Stimulated activated naive CD8-positive, alpha-beta T cell treated with anti-CD3 and anti-CD28 coated beads, Interleukin-15, Interleukin-2, amounts not matched to agents 100 U/mL and 50 U/mL, for 24 hours (primary cell): ENCODE data around the gene STAT3.
"Not testable (repeated sequence)": the region's sequence is repeated elsewhere in the genome, so short reads cannot be mapped to it uniquely, and the experiment has no call there.

Experiments
- ATAC-seq: fragments of 150-1000 bp; cut with Tn5 transposase; one replicate; pipeline ENCODE4 v1.10.0; 2021
- DNase-seq: peaks from one replicate; pipeline ENCODE4 v3.0.0; 2021

STAT3 gene

DNA sequence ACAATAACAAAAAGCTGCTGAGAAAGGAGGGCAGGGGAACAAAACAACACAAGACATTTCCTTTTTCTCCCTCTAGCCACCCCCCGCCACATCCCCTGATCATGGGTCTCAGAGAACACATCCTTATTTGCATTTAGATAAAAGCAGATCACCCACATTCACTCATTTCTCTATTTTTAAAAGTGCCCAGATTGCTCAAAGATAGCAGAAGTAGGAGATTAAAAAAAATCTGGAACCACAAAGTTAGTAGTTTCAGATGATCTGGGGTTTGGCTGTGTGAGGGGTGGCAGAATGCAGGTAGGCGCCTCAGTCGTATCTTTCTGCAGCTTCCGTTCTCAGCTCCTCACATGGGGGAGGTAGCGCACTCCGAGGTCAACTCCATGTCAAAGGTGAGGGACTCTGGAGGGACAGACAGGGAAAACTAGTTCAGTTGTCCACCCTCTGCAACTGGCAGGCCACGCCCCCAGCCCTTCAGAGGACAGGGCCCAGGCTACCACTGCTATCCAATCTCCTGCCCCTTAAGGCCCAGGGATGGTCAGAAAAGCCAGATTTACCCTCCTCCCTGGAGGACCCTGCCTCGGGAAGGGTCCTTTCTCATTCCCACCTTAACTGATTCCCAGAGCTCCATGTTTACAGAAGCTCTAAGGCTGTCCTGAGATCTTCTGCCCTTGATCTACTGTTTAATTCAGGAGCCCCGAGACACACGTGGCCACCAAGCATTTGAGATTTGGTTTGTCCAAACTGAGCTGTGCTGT lies 72.7 kb downstream of the STAT3 start:
- ATAC-seq = no peak
- DNase-seq = no peak

DNA sequence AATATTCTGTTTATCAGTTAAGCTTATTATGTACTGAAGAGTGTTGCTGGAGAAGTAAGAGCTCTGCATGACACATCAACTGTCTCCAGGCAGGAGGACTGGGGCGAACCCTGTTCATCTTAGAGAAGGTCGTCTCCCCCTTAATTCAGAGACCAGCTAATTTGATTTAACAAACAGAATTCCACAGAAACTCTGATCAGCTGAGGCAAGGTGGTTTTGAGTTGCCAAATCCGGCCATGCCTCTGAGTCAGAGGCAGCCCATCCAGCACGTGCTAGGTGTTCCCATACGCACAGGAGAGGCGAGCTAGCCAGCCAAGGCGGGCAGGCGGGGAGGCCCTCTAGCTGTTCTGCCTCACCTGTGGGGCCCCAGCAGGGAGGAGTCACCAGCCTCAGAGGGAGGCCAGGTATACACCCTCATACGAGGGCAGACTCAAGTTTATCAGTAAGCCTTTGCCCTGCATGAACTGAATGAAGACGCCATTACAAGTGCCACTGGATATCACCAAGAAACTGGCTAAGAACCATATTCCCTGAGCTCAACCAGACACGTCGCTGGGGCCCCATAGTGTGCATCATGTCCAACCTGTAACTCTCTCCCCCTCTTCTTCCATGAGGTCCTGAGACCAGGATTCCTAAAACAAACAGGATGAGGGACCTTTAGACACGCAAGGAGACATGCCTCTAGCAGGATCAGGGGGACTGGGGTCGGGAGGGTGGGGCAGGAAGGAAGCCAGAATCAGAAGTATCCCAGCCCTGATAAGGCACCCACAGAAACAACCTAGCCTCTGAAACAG lies 74.3 kb downstream of the STAT3 start:
- peak; percentile 44 for DNase-seq
- no peak for ATAC-seq

DNA sequence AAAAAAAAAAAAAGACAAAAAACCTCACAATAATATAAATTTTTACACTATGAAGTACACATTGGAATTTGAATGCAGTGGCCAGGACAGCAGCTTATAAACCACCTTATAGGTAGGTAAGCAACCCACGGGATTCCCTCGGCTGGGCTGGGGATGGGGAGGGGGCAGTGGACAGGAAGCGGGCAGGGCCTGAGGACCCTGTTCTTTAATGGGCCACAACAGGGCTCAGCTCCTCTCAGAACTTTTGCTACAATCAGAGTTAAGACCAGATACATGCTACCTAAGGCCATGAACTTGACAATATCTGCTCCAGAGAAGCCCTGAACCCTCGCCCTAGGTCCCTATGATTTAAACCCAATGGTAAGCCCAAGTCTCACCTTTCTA lies 74.9 kb downstream of the STAT3 start:
- ATAC-seq (no peak), DNase-seq (no peak)

DNA sequence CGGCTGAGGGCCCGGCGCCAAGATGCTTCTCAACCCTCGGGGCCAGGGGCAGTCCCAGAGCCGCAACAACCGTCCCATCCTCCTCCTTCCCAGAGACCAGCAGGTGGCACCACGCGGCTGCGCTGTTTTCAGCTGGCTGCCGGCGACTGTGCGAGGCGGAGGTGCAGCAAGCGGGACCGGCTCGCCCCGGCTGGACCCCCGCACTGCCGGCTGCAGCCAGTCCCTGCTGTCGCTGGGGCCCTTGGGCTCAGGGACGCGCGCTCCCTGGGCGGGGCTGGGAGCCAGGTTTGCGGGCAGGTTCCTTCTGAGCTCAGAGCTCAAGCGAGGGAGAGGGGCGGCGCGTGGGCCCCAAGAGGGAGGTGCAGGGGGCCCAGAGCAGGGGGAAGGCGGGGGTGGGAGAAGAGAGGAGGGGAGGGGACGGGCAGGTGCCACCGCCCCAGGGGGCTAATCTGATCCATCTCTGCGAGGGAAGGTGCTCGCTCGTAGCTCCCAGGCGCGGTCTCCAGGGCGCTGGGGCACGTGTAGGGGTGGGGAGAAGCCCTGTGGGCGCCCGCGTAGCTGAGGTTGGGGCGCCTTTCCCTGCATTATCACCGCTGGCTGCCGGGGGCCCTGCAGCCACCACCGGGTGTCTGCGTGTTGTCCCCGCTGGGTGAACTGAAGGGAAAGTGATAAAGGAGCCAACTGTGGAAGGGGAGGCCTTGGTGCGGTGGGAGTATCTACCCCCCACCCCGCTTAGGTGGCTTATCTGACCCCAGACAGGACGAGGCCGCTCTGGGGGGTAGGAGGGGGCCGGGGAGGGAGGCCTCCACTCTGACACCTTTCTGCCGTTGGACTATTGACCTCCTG lies 75.7 kb downstream of the STAT3 start:
- DNase-seq = peak; percentile 86
- peak; percentile 68 for ATAC-seq

DNA sequence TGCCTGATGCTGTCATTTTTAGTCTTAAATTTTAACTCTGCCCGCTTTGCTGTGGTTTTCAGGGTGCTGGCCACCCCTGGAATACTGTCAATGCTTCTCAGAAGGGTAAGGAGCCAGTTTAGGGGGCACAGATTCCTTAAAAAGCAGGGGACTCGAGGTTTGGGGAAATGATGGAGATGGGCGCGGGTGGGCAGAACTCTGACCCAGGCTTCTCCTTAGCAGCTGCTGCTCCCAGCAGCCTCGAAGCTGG lies 76.3 kb downstream of the STAT3 start:
- ATAC-seq (no peak), DNase-seq (no peak)

DNA sequence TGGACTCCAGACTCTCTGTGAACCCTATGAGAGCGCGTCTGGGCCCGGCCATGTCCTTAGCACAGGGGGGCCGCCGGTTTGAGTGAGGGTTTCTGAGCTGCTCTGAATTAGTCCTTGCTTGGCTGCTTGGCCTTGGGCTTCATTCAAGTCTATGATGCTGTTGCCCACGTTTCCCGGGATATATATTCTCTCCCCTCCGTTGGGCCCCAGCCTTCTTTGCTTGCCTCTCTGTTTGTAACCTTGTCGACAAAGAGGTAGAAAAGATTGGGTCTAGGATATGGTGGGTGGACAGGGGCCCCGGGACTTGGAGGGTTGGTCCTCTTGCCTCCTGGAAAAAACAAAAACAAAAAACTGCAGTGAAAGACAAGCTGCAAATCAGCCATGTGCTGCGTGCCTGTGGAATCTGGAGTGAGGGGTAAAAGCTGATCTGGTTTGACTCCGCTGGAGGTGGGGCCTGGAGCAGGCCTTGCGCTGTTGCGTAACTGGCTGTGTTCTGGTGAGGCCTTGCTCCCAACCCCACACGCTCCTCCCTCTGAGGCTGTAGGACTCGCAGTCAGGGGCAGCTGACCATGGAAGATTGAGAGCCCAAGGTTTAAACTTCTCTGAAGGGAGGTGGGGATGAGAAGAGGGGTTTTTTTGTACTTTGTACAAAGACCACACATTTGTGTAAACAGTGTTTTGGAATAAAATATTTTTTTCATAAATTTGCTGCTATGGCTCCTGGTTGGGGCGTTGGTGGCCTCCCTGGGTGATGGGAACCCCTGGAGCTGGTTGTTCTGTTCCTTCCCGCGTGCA lies 76.8 kb downstream of the STAT3 start:
- DNase-seq (no peak), ATAC-seq (no peak)

DNA sequence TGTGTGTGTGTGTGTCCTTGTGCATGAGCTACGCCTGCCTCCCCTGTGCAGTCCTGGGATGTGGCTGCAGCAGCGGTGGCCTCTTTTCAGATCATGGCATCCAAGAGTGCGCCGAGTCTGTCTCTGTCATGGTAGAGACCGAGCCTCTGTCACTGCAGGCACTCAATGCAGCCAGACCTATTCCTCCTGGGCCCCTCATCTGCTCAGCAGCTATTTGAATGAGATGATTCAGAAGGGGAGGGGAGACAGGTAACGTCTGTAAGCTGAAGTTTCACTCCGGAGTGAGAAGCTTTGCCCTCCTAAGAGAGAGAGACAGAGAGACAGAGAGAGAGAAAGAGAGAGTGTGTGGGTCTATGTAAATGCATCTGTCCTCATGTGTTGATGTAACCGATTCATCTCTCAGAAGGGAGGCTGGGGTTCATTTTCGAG lies 77.4 kb downstream of the STAT3 start:
- DNase-seq = no peak
- ATAC-seq = peak; percentile 20

DNA sequence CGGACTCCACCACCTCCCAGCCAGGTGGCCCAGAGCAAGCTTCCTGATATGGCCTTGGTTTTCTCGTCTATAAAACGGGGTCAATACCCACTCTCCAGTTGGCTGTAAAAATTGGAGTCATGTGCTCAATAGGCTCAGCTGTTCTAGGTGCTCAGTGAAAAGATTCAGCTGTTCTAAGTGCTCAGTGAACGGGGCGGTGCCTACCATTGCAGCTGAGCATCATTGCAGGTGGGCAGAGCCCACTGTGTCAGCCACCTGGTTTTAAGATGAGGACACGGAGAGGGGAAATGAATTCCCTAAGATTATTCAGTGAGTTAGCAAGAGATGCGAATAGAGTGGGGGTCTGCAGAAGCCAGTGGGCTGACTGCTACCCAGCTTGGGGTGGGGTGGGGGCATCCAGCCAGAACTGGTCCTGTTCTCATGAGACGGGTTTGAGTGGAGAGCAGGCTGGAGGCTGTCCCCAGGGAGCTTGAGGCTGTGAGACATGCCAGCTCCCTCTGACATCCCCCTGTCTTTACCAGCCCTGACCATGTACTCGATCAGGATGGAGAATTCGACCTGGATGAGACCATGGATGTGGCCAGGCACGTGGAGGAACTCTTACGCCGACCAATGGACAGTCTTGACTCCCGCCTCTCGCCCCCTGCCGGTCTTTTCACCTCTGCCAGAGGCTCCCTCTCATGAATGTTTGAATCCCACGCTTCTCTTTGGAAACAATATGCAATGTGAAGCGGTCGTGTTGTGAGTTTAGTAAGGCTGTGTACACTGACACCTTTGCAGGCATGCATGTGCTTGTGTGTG lies 78.1 kb downstream of the STAT3 start:
- DNase-seq (no peak), ATAC-seq (no peak)

DNA sequence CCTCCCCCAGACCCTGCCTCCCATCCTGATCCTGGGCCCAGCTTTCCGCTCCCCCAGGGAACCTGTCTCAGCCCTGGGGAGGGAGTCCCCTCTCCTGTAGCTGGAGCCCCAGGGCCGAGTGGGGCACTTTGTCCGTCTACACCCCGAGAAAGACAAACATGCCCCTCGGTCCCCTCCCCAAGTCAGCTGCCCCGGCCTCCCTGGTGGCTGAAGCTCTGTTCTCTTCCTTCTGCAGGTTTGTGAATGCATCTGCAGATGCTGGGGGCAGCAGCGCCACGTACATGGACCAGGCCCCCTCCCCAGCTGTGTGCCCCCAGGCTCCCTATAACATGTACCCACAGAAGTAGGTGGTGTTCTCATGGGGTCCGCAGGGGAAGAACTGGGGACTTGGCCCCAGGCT lies 79.1 kb downstream of the STAT3 start:
- ATAC-seq = no peak

DNA sequence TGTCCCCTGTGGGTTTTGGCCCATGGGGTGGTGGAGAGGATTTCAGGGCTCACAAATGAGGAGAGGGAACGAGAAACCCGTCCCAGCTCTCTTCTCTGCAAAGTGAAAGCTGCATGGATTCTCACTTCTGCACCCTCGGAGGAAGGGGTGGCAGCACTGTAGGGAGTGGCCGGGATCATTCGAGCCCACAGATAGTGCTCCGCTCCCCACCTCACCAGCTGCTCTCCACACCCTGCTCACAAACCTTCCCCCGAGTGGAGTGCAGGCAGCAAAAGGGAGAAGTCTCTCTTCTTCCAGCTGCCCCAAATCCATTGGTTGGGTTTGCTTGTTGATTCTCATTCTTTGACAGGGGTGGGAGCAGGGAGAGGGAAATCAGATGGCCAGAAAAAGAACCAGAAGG lies 79.8 kb downstream of the STAT3 start:
- DNase-seq = no peak
- no peak for ATAC-seq

More for the DNA sequence above, 79.1 kb downstream of the STAT3 start:
- DNase-seq = no peak

DNA sequence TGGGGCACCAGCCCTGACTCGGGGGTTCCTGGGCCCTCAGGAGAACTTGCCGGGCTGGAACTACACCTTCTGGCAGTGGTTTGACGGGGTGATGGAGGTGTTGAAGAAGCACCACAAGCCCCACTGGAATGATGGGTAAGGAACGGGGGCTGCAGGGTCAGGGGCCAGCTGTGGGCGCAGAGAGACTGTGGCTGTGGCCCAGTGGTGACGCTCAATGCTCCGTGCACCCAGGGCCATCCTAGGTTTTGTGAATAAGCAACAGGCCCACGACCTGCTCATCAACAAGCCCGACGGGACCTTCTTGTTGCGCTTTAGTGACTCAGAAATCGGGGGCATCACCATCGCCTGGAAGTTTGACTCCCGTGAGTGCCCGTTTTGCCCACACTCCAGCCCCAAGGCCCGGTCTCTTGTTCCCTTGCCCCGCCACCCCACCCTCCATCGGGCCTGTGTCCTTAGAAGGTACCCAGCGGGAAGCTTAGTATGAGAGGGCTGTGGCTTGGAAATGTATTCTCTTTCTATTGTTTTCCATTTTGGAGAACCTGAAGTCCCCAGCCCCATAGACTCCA lies 80.8 kb downstream of the STAT3 start:
- ATAC-seq (no peak), DNase-seq (no peak)

DNA sequence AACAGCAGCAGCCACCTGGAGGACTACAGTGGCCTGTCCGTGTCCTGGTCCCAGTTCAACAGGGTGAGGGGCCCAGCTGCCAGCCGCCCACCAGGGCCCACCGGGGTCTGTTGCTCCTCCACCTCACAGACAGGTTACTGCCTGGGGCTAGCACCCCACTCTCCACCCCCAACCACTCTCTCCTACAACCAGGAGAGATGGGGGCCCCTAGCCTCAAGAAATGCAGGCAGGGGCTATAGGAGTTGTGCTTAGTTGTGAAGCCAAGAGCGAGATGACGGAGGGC lies 81.9 kb downstream of the STAT3 start:
- DNase-seq (no peak), ATAC-seq (no peak)

DNA sequence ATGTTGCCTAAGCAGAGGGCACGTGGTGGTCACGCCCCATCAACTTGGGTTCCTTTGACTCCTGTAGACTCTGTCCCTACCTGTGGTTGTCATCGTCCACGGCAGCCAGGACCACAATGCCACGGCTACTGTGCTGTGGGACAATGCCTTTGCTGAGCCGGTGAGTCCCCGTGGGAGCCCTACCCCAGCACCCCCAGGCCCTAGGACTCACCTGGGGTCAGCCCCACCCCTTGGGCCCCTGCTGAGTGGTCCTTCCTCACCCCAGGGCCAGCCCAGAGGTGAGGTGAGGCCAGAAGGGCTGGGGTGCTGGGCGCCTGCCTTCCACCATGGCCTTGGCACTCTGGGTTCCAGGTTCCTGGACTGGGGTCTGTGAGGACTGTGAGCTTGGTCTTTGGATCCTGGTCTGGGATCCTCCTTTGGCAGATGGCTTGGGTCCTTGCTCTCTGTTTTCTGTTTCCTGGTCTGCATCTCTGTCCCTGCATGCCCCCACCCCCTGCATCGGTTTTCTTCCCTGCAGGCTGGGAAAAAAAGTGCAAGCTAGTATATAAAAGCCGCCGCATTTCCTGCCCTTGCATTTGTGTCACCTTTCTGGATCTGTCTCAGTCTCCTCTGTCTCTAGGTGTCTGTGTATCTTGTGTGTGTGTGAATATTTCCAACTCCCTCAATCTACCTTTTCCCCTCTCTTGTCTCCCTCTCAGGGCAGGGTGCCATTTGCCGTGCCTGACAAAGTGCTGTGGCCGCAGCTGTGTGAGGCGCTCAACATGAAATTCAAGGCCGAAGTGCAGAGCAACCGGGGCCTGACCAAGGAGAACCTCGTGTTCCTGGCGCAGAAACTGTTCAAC lies 82.5 kb downstream of the STAT3 start:
- ATAC-seq (no peak), DNase-seq (no peak)

DNA sequence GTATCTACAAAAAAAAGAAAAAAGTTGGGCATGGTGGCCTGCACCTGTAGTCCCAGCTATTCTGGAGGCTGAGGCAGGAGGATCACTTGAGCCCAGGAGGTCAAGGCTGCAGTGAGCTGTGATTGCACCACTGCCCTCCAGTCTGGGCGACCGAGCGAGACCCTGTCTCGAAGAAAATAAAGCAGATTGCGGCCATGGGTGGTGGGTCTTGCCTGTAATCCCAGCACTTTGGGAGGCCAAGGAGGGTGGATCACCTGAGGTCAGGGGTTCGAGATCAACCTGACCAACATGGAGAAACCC lies 83.3 kb downstream of the STAT3 start:
- not testable (repeated sequence) for DNase-seq, ATAC-seq

DNA sequence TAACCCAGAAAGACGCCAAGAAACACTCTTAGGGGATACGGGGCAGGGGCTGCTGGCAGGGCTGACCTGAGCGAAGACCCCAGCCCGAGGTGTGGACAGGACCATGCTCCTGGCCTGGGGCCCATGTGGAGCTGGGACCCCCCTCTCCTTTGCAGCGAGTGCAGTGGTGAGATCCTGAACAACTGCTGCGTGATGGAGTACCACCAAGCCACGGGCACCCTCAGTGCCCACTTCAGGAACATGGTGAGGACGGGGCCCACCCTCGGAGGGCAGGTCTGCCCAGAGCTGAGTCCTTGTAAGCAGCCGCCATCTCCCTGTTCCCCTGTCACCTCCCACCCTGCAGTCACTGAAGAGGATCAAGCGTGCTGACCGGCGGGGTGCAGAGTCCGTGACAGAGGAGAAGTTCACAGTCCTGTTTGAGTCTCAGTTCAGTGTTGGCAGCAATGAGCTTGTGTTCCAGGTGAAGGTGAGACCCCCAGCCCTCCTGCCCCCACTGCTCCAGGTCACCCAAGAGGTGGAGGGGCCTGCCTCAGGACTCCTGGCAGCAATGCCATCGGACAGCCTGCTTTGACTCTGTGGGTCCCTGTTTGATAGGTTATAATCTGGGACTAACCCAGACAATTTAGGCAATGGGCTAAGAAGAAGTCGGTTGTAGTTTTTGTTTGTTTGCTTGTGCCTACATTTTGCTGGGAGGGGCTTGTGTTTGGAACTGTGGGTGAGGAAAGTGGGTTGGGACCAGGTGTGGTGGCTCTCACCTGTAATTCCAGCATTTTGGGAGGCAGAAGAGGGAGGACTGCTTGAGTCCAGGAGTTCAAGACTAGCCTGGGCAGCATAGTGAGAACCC lies 83.8 kb downstream of the STAT3 start:
- ATAC-seq = no peak
- no peak for DNase-seq

DNA sequence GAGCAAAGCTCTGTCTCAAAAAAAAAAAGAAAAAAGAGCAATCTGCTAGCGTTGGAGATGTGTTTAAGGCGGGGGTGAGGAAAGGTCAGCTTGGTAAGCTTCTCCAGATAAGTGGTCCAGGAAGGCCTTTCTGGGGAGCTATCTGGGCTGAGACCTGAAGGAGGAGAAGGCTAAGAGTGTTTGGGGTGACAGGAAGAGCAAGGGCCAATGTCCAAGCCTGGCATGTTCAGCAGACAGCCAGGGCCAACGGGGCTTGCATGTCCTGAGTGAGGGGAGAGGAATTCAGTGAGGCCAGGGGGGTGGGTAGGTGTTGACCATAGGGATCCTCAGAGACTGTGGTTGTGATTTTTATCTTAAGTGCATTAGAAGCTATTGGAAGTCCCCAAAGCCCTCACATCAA lies 84.5 kb downstream of the STAT3 start:
- ATAC-seq = no peak
- DNase-seq = no peak

DNA sequence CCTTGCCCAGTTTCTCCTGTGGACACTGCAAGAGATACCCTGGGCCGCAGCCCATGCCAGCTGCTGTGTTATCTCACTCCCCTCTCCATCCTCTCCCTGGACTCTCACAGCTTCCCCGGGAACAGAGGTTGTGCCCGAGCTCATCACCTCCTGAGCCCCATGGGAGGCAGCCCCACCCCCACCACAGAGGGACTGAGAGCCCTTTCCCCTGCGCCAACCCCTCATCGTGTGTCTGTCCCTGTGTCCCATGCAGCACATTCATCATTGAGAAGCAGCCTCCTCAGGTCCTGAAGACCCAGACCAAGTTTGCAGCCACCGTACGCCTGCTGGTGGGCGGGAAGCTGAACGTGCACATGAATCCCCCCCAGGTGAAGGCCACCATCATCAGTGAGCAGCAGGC lies 87.2 kb downstream of the STAT3 start:
- DNase-seq (no peak), ATAC-seq (no peak)

DNA sequence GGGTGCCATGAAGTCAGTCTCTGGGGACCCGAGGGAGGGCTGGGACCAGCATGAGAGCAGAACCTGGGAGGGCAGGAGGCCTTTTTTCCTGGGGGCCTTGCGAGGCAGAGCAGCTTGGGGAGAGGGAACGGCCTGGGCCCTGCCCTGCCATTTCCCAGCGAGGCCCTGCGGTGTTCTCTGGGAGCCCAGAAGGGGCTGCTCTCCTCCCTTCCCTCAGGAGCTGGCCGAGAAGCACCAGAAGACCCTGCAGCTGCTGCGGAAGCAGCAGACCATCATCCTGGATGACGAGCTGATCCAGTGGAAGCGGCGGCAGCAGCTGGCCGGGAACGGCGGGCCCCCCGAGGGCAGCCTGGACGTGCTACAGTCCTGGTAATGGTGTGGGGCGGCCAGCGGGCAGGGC lies 88.3 kb downstream of the STAT3 start:
- not testable (repeated sequence) for DNase-seq, ATAC-seq

DNA sequence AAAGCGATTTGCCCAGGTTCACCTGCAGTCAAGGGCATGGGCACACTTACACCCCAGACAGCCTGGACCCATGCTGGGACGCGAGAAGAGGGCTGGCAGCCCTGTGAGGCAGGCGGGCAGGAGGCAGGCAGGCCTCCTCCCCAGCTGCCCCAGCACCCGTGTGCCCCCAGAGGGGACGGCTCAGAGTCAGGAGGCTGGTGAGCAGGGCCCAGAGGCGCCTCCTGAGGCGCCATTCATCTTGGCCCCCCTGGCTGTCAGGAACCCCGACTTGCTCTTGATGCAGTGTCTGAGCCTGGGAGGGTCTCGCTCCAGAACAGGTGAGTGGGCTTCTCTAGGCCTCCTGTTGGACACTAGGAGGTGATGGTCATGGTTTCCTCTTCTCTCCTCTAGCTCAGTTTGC lies 88.9 kb downstream of the STAT3 start:
- DNase-seq = not testable (repeated sequence)

DNA sequence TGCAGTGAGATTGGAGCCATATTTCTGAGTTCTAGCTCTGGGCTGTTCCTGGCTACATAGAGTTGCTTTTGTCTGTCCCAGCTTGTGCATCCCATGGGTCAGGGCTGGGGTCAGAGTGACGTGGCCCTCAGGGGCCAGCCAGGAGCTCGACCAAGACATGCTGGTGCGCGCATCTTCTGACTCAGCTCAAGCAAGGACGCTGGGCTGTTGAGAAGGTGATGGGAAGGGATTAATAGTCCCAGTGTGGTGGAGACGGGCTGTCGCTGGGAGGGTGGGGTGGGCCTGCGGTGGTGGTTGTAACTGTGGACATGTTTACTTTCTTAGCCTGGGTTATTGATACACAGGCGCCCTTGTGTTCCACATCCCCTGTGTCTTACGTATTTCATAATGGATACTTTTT lies 90.5 kb downstream of the STAT3 start:
- DNase-seq, ATAC-seq: not testable (repeated sequence)

More for the DNA sequence above, 88.9 kb downstream of the STAT3 start:
- not testable (repeated sequence) for ATAC-seq
